ENCODE measurements around the gene TECPR2.

The TECPR2 gene

DNA sequence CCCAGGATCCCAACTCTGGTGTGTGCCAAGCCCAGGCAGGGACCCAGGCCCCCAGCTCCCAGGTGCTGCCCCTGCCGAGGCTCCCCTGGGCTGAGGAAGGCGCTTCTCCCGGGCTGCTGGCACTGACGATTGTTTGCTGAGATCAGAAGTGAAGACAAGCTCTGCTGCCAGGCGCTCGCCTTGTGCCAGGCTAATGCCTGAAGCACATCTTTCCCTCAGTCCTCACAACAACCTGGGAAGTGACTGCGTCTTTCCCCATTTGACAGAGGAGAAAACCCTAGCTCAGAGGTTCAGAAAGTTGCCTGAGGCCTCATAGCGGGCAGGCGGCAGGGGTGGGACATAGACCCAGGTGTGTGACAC lies 110.0 kb downstream of the TECPR2 start:
- H3K9me3 Mint-ChIP-seq = no peaks in the 10 kb centered on the region
- H3K27me3 Mint-ChIP-seq = no peaks in the 10 kb centered on the region
- H3K4me1 Mint-ChIP-seq = no peaks in the 10 kb centered on the region
- H3K4me3 Mint-ChIP-seq = no peak overlapping the region
- ATAC-seq = no peak
- no peak overlapping the region for H3K27ac Mint-ChIP-seq
- peaks cover 43% of the 10 kb centered on the region for H3K36me3 Mint-ChIP-seq

GRCh38 chr14:102473559-102473958 lies 110.8 kb downstream of the TECPR2 start:
- Mint-ChIP-seq H3K4me3 (no peak overlapping the region), H3K27ac (no peak overlapping the region), H3K9me3 (no peaks in the 10 kb centered on the region), H3K27me3 (no peaks in the 10 kb centered on the region), H3K36me3 (peaks cover 35% of the 10 kb centered on the region), H3K4me1 (no peaks in the 10 kb centered on the region)
- ATAC-seq = no peak

GRCh38 chr14:102474934-102475333 lies 112.2 kb downstream of the TECPR2 start:
- H3K36me3 Mint-ChIP-seq = peaks cover 21% of the 10 kb centered on the region
- H3K27ac Mint-ChIP-seq = no peak overlapping the region
- no peaks in the 10 kb centered on the region for H3K4me1 Mint-ChIP-seq
- no peak for ATAC-seq
- no peaks in the 10 kb centered on the region for H3K9me3 Mint-ChIP-seq
- H3K4me3 Mint-ChIP-seq = no peak overlapping the region
- no peaks in the 10 kb centered on the region for H3K27me3 Mint-ChIP-seq

DNA sequence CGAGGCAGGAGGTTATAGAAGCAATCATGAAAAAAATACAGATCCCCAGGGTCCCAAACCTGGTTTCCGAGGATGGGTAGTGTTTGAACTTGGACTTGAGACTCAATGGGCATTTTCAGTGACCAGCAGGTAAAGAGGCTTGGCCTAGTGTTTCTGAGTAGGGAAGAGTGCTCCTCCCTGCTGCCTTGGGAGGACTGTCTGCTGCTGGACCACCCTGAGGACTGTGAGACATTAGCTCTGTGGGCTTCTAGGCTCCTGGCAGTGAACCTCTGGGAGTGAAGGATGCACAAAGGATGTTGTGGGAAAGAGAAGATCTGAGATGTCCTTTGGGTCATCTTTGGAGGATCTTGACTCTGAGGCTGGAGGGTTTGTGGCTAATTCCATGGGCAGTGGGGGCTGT lies 116.4 kb downstream of the TECPR2 start:
- no peaks in the 10 kb centered on the region for H3K4me1 Mint-ChIP-seq
- H3K4me3 Mint-ChIP-seq = no peak overlapping the region
- H3K36me3 Mint-ChIP-seq = peaks cover 20% of the 10 kb centered on the region
- no peak for ATAC-seq
- no peak overlapping the region for H3K27ac Mint-ChIP-seq
- peaks cover 8% of the 10 kb centered on the region for H3K9me3 Mint-ChIP-seq
- no peaks in the 10 kb centered on the region for H3K27me3 Mint-ChIP-seq

DNA sequence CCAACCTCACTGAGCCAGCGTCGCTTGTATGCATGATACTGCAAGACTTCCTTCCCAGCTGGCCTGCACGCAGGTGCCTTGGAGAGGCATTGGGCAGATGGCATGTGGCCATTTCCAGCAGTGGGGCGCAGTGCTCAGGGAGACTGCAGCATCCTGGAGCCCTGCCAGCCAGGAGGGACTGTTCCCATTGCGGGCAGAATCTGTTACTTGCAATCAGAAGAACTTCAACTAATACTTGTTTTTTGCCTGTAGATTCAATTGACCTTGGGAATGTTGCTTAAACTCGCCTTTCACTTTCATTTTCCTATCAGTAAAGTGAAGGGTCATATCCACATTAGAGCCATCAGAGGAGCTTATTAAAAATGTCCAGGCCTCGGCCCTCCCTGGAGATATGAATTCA lies 117.0 kb downstream of the TECPR2 start:
- Mint-ChIP-seq H3K36me3 (peaks cover 26% of the 10 kb centered on the region), H3K27me3 (no peaks in the 10 kb centered on the region), H3K4me3 (no peak overlapping the region), H3K27ac (no peak overlapping the region), H3K9me3 (peaks cover 8% of the 10 kb centered on the region), H3K4me1 (no peaks in the 10 kb centered on the region)
- ATAC-seq = no peak

- Mint-ChIP-seq H3K36me3 (peaks cover 27% of the 10 kb centered on the region), H3K4me3 (no peak overlapping the region)
- ATAC-seq = no peak
Measured at GRCh38 chr14:102481371-102481770, 118.6 kb downstream of the TECPR2 start.

GRCh38 chr14:102481791-102482238 lies 119.1 kb downstream of the TECPR2 start:
- Mint-ChIP-seq H3K27me3 (no peaks in the 10 kb centered on the region), H3K4me3 (no peak overlapping the region), H3K36me3 (peaks cover 32% of the 10 kb centered on the region), H3K9me3 (peaks cover 8% of the 10 kb centered on the region), H3K27ac (no peak overlapping the region), H3K4me1 (no peaks in the 10 kb centered on the region)
- no peak for ATAC-seq

More at GRCh38 chr14:102481371-102481770, 118.6 kb downstream of the TECPR2 start:
- peaks cover 8% of the 10 kb centered on the region for H3K9me3 Mint-ChIP-seq
- no peaks in the 10 kb centered on the region for H3K4me1 Mint-ChIP-seq
- no peaks in the 10 kb centered on the region for H3K27me3 Mint-ChIP-seq
- no peak overlapping the region for H3K27ac Mint-ChIP-seq

DNA sequence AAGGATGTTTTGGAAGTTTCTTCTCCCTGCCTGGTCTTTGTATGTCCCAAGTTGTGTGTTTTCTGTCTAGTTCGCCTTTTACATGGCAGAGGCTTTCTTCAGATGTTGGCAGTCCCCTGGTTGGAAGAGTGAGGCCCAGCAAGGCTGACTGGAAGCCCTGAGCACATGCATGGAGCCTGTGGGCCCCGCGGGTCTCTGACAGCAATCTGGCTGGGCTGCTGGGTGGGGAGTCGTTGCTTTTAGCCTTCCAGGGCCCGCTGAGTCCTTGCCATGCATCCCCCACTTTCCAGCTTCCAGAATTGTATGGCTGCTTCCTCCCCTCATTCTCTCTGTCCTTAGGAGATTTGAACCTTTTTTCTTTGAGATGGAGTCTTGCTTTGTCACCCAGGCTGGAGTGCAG lies 121.6 kb downstream of the TECPR2 start:
- no peak for ATAC-seq
- Mint-ChIP-seq H3K9me3 (peaks cover 8% of the 10 kb centered on the region), H3K36me3 (peaks cover 34% of the 10 kb centered on the region), H3K4me1 (no peaks in the 10 kb centered on the region), H3K4me3 (no peak overlapping the region), H3K27ac (no peak overlapping the region), H3K27me3 (no peaks in the 10 kb centered on the region)

DNA sequence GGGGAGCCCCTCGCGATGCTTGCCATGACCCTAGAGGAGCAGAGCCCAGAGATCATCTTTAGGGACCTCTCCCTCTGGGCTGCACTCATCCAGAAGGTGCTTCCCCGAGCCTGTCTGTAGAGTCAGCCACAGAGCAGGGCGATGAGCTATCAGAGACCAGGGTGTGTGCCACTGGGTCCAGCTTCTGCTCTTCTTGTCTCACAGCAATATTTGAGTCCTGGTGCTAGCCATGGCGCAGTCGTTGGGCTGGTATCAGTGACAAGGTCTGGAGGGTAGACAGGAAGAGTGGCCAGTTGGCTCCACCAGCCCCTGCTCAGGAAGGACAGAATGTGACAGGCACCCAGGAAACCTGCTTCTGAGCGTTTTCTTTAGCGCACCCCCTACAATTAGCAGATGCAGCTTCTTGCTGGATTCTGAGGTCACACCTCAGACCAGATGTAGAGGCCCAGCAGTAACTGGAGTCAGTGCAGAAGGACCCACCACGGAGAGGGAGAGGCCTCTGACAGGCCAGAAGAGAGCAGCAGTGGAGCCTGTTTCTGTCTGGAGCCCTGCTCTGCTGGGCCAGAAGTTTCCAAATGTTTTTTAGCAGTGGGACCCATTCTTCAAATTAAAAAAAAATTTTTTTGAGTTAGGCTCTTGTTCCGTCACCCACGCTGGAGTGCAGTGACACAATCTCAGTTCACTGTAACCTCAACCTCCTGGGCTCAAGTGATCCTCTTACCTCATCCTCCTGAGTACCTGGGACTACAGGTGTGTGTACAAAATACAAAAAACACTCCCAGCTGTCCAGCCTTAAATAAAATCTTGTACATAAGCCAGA lies 123.2 kb downstream of the TECPR2 start:
- Mint-ChIP-seq H3K36me3 (peaks cover 34% of the 10 kb centered on the region), H3K27me3 (no peaks in the 10 kb centered on the region), H3K4me1 (no peaks in the 10 kb centered on the region), H3K9me3 (peaks cover 8% of the 10 kb centered on the region), H3K4me3 (no peak overlapping the region), H3K27ac (no peak overlapping the region)
- no peak for ATAC-seq

- Mint-ChIP-seq H3K27me3 (no peaks in the 10 kb centered on the region), H3K27ac (no peak overlapping the region), H3K36me3 (peaks cover 34% of the 10 kb centered on the region), H3K4me1 (no peaks in the 10 kb centered on the region), H3K4me3 (no peak overlapping the region), H3K9me3 (peaks cover 8% of the 10 kb centered on the region)
- ATAC-seq = no peak
Measured at GRCh38 chr14:102486513-102487203, 123.9 kb downstream of the TECPR2 start.

DNA sequence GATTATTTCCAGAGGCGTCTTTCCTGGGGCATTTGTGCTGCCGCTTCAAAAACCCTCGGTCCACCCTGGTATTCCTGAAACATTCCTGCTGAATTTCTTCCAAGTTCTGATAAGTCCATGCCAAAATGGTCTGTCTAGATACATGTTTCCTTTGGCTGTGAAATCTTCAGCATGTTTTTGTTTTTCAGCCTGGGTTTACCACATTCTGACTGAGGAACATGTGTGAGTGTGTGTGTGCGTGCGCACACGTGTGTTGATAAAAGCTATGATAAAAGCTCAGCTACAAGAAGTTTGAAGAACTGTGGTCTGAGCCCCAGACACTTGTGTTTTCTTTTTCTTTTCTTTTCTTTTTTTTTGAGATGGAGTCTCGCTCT lies 124.5 kb downstream of the TECPR2 start:
- no peaks in the 10 kb centered on the region for H3K27me3 Mint-ChIP-seq
- no peak overlapping the region for H3K27ac Mint-ChIP-seq
- no peaks in the 10 kb centered on the region for H3K4me1 Mint-ChIP-seq
- ATAC-seq = no peak
- no peak overlapping the region for H3K4me3 Mint-ChIP-seq
- peaks cover 8% of the 10 kb centered on the region for H3K9me3 Mint-ChIP-seq
- H3K36me3 Mint-ChIP-seq = peaks cover 29% of the 10 kb centered on the region

GRCh38 chr14:102490456-102490855 lies 127.7 kb downstream of the TECPR2 start:
- Mint-ChIP-seq H3K27ac (no peak overlapping the region), H3K4me1 (no peaks in the 10 kb centered on the region), H3K4me3 (no peak overlapping the region), H3K27me3 (no peaks in the 10 kb centered on the region), H3K36me3 (peaks cover 8% of the 10 kb centered on the region), H3K9me3 (no peaks in the 10 kb centered on the region)
- no peak for ATAC-seq

GRCh38 chr14:102491366-102491765 lies 128.6 kb downstream of the TECPR2 start:
- no peak for ATAC-seq
- Mint-ChIP-seq H3K4me1 (no peaks in the 10 kb centered on the region), H3K4me3 (no peak overlapping the region), H3K27ac (no peak overlapping the region), H3K9me3 (no peaks in the 10 kb centered on the region), H3K27me3 (no peaks in the 10 kb centered on the region), H3K36me3 (peaks cover 7% of the 10 kb centered on the region)

GRCh38 chr14:102491786-102492530 lies 129.2 kb downstream of the TECPR2 start:
- no peak overlapping the region for H3K27ac Mint-ChIP-seq
- ATAC-seq = no peak
- no peaks in the 10 kb centered on the region for H3K4me1 Mint-ChIP-seq
- H3K27me3 Mint-ChIP-seq = no peaks in the 10 kb centered on the region
- H3K4me3 Mint-ChIP-seq = no peak overlapping the region
- peaks cover 1% of the 10 kb centered on the region for H3K36me3 Mint-ChIP-seq
- no peaks in the 10 kb centered on the region for H3K9me3 Mint-ChIP-seq

GRCh38 chr14:102492531-102492910 lies 129.8 kb downstream of the TECPR2 start:
- H3K36me3 Mint-ChIP-seq = no peaks in the 10 kb centered on the region

More at GRCh38 chr14:102492531-102492910, 129.8 kb downstream of the TECPR2 start:
- Mint-ChIP-seq H3K4me1 (no peaks in the 10 kb centered on the region), H3K27me3 (no peaks in the 10 kb centered on the region), H3K9me3 (no peaks in the 10 kb centered on the region), H3K27ac (no peak overlapping the region), H3K4me3 (no peak overlapping the region)
- ATAC-seq = no peak

Data from stimulated activated memory B cell treated with anti-CD40 and anti-IgM and Interleukin-4, amounts not matched to agents 10 μg/mL and 1 μg/mL and 100 μg/mL, for 72 hours (primary cell).